HG03520 (cell line): ENCODE results near the gene ACTN3.
"Not testable (repeated sequence)": the region's sequence is repeated elsewhere in the genome, so short reads cannot be mapped to it uniquely, and the experiment has no call there.

ENCODE experiments used
- ATAC-seq: cut with Tn5 transposase; IDR thresholded peaks from one replicate; pipeline ENCODE4 v1.9.1; 2021; ENCODE audit warnings: mild to moderate bottlenecking, moderate library complexity; ENCODE audit not compliant: unreplicated experiment

ACTN3 gene

DNA sequence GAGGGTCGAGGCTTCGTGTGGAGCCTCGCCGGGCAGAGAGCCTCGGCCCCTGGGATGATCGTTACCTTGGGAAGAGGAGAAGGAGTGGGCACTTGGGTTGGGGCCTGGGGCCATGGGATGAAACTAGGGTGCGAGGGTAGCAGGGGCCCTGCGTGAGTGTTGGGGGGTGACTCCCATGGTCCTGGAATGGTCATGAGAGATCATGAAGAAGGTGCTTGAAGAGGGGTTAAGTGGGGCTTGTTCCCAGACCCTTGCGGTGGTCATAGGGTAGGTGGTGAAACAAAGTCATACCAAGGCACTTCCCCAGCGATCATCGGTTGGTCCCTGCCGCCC, 46.6 kb downstream of the ACTN3 start:
- ATAC-seq: peak; percentile 7

DNA sequence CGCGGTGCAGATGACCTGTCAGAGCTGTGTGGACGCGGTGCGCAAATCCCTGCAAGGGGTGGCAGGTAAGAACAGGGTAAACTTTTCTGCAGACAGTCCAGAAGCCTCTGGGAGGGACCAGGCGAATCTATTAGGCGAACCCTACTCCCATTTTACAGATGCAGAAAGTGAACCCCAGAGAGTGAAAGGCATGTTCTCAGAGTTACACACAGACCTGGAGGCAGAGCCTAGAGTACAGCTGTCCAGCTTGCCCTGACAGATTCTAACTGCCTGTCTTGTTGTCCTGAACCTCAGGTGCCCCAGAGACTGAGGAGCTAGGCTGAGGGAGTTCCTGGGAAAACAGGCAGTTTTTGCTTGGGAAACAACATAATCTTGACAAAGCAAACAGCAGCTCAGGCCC, 46.9 kb downstream of the ACTN3 start:
- no peak for ATAC-seq

GRCh38 chr11:66595245-66595904, 48.7 kb downstream of the ACTN3 start:
- no peak for ATAC-seq

DNA sequence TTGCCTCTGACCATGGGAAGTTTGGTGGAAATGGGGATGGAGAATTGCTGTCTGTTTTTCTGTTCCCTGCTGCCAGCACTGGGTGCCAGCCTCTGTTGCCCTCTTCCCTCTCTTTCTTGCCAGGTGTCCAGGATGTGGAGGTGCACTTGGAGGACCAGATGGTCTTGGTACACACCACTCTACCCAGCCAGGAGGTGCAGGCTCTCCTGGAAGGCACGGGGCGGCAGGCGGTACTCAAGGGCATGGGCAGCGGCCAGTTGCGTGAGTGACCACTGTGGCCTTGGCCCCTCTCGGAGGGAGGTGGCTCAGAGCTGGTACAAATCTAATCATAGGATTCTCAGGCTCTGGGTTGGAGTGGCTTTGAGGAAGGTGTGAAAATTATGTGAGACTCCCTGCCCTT, 52.3 kb downstream of the ACTN3 start:
- no peak for ATAC-seq

GRCh38 chr11:66600219-66600618, 53.5 kb downstream of the ACTN3 start:
- no peak for ATAC-seq

DNA sequence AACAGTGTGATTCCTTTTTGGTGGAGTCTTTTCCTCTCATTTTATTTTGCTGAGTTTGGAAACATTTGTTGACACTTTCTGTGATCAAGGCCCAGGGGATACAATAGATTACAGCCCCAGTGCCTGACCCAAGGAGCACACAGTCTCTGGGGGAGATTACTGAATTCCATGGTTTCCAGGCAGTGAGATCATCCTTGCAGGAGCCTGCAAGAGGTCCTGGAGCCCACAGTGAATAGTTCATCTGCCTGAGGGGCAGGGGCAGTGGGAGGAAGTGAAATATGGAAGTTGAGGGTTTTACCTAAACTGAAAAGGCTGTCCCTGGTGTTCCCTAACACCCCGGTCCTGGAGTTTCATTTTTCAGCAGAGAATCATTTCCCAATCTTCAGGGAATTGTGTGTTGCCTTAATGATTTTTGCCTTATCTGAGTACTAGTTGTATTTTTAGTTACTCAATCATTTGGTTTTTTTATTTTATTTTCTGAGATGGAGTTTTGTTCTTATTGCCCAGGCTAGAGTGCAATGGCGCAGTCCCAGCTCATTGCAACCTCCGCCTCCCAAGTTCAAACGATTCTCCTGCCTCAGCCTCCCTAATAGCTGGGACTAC, 54.0 kb downstream of the ACTN3 start:
- no peak for ATAC-seq

- ATAC-seq: no peak
Observed at GRCh38 chr11:66603072-66603471, 56.4 kb downstream of the ACTN3 start.

GRCh38 chr11:66604155-66604554, 57.5 kb downstream of the ACTN3 start:
- no peak for ATAC-seq

- not testable (repeated sequence) for ATAC-seq
Observed at GRCh38 chr11:66606608-66607007, 59.9 kb downstream of the ACTN3 start.

- no peak for ATAC-seq
Observed at GRCh38 chr11:66607126-66607834, 60.6 kb downstream of the ACTN3 start.

DNA sequence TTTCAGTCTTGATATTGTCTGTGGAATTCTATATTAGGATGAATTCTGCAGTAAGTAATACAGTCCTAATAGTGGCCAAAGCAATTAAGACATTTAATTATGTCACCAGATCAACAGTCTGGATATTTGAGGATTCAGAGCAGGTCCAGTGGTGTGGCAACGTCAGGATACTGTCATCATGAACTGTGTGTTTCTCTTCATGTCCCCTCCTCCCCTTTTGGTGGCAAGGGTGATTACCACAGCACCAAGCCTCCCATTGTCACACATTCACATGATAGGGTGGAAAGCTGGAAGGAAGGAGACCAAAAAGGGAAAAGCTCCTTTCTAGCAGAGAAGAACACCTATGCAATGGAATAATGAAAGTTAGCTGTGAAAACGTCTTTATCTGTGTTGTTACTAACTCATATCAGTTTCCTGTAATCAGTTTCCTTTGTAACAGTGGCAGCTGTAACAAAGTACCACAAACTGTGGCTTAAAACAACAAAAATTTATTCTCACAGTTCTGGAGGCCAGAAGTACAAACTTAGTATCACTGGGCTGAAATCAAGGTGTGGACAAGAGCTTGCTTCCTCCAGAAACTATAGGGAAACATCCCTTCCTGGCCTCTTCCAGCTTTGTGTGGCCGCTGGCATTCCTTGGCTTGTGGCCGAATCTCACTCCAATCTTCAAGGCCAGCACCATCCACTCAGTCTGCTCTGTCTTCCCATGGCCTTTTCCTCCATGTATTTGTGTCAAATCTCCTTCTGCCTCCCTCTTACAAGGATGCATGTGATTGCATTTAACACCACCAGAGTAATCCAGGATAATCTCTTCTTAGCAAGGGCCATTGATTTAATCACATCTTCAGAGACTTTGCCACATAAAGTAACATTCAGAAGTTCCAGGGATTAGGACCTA, 63.3 kb downstream of the ACTN3 start:
- no peak for ATAC-seq

DNA sequence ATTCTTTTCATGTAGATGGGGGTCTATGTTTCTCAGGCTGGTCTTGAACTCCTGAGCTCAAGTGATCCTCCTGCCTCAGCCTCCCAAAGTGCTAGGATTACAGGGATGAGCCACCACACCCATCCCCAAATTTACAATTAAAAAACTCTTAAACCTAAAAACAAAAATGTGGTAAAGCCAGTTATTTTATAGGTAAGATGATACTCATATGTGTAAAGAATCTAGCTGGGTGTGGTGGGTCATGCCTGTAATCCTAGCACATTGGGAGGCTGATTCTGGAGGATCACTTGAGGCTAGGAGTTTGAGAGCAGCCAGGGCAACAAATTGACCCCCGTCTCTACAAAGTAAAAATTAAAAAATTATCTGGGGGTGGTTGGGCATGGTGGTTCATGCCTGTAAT, 65.8 kb downstream of the ACTN3 start:
- ATAC-seq: no peak
